ENCODE measurements around the gene CELF5.

- TF ChIP-seq, protein P1, sequence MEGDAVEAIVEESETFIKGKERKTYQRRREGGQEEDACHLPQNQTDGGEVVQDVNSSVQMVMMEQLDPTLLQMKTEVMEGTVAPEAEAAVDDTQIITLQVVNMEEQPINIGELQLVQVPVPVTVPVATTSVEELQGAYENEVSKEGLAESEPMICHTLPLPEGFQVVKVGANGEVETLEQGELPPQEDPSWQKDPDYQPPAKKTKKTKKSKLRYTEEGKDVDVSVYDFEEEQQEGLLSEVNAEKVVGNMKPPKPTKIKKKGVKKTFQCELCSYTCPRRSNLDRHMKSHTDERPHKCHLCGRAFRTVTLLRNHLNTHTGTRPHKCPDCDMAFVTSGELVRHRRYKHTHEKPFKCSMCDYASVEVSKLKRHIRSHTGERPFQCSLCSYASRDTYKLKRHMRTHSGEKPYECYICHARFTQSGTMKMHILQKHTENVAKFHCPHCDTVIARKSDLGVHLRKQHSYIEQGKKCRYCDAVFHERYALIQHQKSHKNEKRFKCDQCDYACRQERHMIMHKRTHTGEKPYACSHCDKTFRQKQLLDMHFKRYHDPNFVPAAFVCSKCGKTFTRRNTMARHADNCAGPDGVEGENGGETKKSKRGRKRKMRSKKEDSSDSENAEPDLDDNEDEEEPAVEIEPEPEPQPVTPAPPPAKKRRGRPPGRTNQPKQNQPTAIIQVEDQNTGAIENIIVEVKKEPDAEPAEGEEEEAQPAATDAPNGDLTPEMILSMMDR (IDR thresholded peaks at IDR 0.05), result no peak
- no peak for TF ChIP-seq EP300 (IDR thresholded peaks at IDR 0.05)
Measured at GRCh38 chr19:3268326-3268725, 43.9 kb downstream of the CELF5 start.

All from ovary (tissue), 3 donors.